Measurements from ENCODE around the gene FGFR3. TPM values are rescaled to one million over a fixed set of nuclear protein-coding genes. Genes with fewer than 3 reads are reported as not detected.

The FGFR3 gene
- total and polyA plus RNA-seq, 5 donors, result 4.5 to 17.5 (median 7.6) TPM

- Histone ChIP-seq H3K27me3 (ENCODE audit: control insufficient read depth, insufficient read depth) (no peaks in the 10 kb centered on the region), H3K27ac (ENCODE audit: low read length) (no peak overlapping the region), H3K4me3 (ENCODE audit: low read length) (no peak overlapping the region), H3K4me1 (ENCODE audit: control insufficient read depth, insufficient read depth, low read length) (no peaks in the 10 kb centered on the region), H3K9me3 (ENCODE audit: control insufficient read depth, low read length) (no peaks in the 10 kb centered on the region)
- ATAC-seq, result no peak
- intact Hi-C loops (cut with DNase I), result no loop called here
- DNase-seq, result no peak
- WGBS, result 84% methylated on average over 11 of the region's 11 CpGs
Measured at GRCh38 chr4:1770791-1771231, 22.3 kb upstream of the FGFR3 start.

- Histone ChIP-seq H3K4me1 (ENCODE audit: control insufficient read depth, insufficient read depth, low read length) (no peaks in the 10 kb centered on the region), H3K9me3 (ENCODE audit: control insufficient read depth, low read length) (no peaks in the 10 kb centered on the region), H3K27ac (ENCODE audit: low read length) (no peak overlapping the region), H3K4me3 (ENCODE audit: low read length) (no peak overlapping the region), H3K27me3 (ENCODE audit: control insufficient read depth, insufficient read depth) (no peaks in the 10 kb centered on the region)
- DNase-seq (no peak), ATAC-seq (no peak)
- WGBS, result 63% methylated on average over 27 of the region's 28 CpGs
- intact Hi-C loops (cut with DNase I), result no loop called here
Measured at GRCh38 chr4:1771555-1772305, 21.4 kb upstream of the FGFR3 start.

- intact Hi-C loops (cut with DNase I), result no loop called here
- H3K9me3 ChIP-seq (ENCODE audit: control insufficient read depth, low read length), result no peaks in the 10 kb centered on the region
- ATAC-seq (no peak), DNase-seq (no peak)
- WGBS, result 55% methylated on average over 30 of the region's 30 CpGs
- H3K27ac ChIP-seq (ENCODE audit: low read length), result no peak overlapping the region
- no peak overlapping the region for H3K4me3 ChIP-seq (ENCODE audit: low read length)
- no peaks in the 10 kb centered on the region for H3K4me1 ChIP-seq (ENCODE audit: control insufficient read depth, insufficient read depth, low read length)
- H3K27me3 ChIP-seq (ENCODE audit: control insufficient read depth, insufficient read depth), result no peaks in the 10 kb centered on the region
Measured at GRCh38 chr4:1772853-1773538, 20.1 kb upstream of the FGFR3 start.

- no peak overlapping the region for H3K4me3 ChIP-seq (ENCODE audit: low read length)
- ATAC-seq (no peak), DNase-seq (no peak)
- WGBS, result 84% methylated on average over 10 of the region's 10 CpGs
- intact Hi-C loops (cut with DNase I), result no loop called here
- no peaks in the 10 kb centered on the region for H3K27me3 ChIP-seq (ENCODE audit: control insufficient read depth, insufficient read depth)
- H3K4me1 ChIP-seq (ENCODE audit: control insufficient read depth, insufficient read depth, low read length), result no peaks in the 10 kb centered on the region
- H3K27ac ChIP-seq (ENCODE audit: low read length), result no peak overlapping the region
- no peaks in the 10 kb centered on the region for H3K9me3 ChIP-seq (ENCODE audit: control insufficient read depth, low read length)
Measured at GRCh38 chr4:1773754-1774153, 19.3 kb upstream of the FGFR3 start.

- no peak for DNase-seq
- no peaks in the 10 kb centered on the region for H3K9me3 ChIP-seq (ENCODE audit: control insufficient read depth, low read length)
- no peaks in the 10 kb centered on the region for H3K27me3 ChIP-seq (ENCODE audit: control insufficient read depth, insufficient read depth)
- intact Hi-C loops (cut with DNase I), result no loop called here
- 78% methylated on average over 23 of the region's 23 CpGs for WGBS
- H3K4me1 ChIP-seq (ENCODE audit: control insufficient read depth, insufficient read depth, low read length), result no peaks in the 10 kb centered on the region
- ATAC-seq, result no peak
- H3K4me3 ChIP-seq (ENCODE audit: low read length), result no peak overlapping the region
- no peak overlapping the region for H3K27ac ChIP-seq (ENCODE audit: low read length)
Measured at GRCh38 chr4:1775731-1776500, 17.2 kb upstream of the FGFR3 start.

- DNase-seq (no peak), ATAC-seq (no peak)
- intact Hi-C loops (cut with DNase I), result no loop called here
- Histone ChIP-seq H3K4me1 (ENCODE audit: control insufficient read depth, insufficient read depth, low read length) (no peaks in the 10 kb centered on the region), H3K27me3 (ENCODE audit: control insufficient read depth, insufficient read depth) (no peaks in the 10 kb centered on the region), H3K9me3 (ENCODE audit: control insufficient read depth, low read length) (no peaks in the 10 kb centered on the region), H3K27ac (ENCODE audit: low read length) (no peak overlapping the region), H3K4me3 (ENCODE audit: low read length) (no peak overlapping the region)
- 89% methylated on average over 24 of the region's 24 CpGs for WGBS
Measured at GRCh38 chr4:1776521-1777161, 16.5 kb upstream of the FGFR3 start.

- H3K4me3 ChIP-seq (ENCODE audit: low read length), result no peak overlapping the region
- no peaks in the 10 kb centered on the region for H3K4me1 ChIP-seq (ENCODE audit: control insufficient read depth, insufficient read depth, low read length)
- ATAC-seq (peak in 1 of 2 donors; percentile 9), DNase-seq (peak in 1 of 3 donors; percentile 61)
- no peak overlapping the region for H3K27ac ChIP-seq (ENCODE audit: low read length)
- H3K27me3 ChIP-seq (ENCODE audit: control insufficient read depth, insufficient read depth), result no peaks in the 10 kb centered on the region
- no peaks in the 10 kb centered on the region for H3K9me3 ChIP-seq (ENCODE audit: control insufficient read depth, low read length)
- 32% methylated on average over 27 of the region's 27 CpGs for WGBS
- intact Hi-C loops (cut with DNase I), result no loop called here
Measured at GRCh38 chr4:1777822-1778641, 15.1 kb upstream of the FGFR3 start.

GRCh38 chr4:1778642-1779392 is 14.3 kb upstream of the FGFR3 start:
- Histone ChIP-seq H3K27me3 (ENCODE audit: control insufficient read depth, insufficient read depth) (no peaks in the 10 kb centered on the region), H3K9me3 (ENCODE audit: control insufficient read depth, low read length) (no peaks in the 10 kb centered on the region), H3K4me3 (ENCODE audit: low read length) (no peak overlapping the region), H3K27ac (ENCODE audit: low read length) (no peak overlapping the region), H3K4me1 (ENCODE audit: control insufficient read depth, insufficient read depth, low read length) (no peaks in the 10 kb centered on the region)
- 84% methylated on average over 18 of the region's 18 CpGs for WGBS
- intact Hi-C loops (cut with DNase I), result no loop called here
- ATAC-seq (no peak), DNase-seq (peak in 1 of 3 donors; percentile 56)

GRCh38 chr4:1779588-1780382 is 13.3 kb upstream of the FGFR3 start:
- WGBS, result 80% methylated on average over 18 of the region's 18 CpGs
- intact Hi-C loops (cut with DNase I), result no loop called here

More at GRCh38 chr4:1779588-1780382, 13.3 kb upstream of the FGFR3 start:
- no peak for ATAC-seq
- H3K4me1 ChIP-seq (ENCODE audit: control insufficient read depth, insufficient read depth, low read length), result no peaks in the 10 kb centered on the region
- no peak overlapping the region for H3K27ac ChIP-seq (ENCODE audit: low read length)
- no peaks in the 10 kb centered on the region for H3K27me3 ChIP-seq (ENCODE audit: control insufficient read depth, insufficient read depth)
- H3K4me3 ChIP-seq (ENCODE audit: low read length), result no peak overlapping the region
- no peaks in the 10 kb centered on the region for H3K9me3 ChIP-seq (ENCODE audit: control insufficient read depth, low read length)
- DNase-seq, result peak in 1 of 3 donors; percentile 61

All from right cardiac atrium (tissue), 5 donors.